Activated T-cell treated with anti-CD3 and anti-CD28 coated beads for 48 hours (primary cell): ENCODE measurements around the gene DEFB112.

Experiments
- DNase-seq: peaks from one replicate; pipeline ENCODE4 v3.0.0-alpha.2; 2020; ENCODE audit warnings: low read depth

The DEFB112 gene

DNA sequence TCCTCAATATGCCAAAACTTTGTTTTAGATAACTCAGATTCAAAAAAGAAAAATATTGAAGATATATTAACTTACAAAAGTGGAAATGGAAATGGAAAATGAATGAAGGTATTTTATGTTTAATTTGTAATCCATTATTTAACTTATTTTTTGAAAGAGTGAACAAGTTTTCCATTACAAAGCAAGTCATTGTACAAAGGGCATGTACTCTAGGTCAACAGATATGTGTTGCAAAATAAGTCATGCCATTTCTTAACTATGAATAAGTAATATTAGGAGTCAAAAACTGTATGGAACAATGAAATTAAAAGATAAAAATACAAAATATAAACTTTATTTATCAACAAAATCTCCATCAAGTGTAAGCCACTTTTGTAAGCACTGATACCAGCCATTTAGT lies 54.5 kb downstream of the DEFB112 start:
- no peak for DNase-seq
